Lower lobe of right lung (tissue), 2 donors: ENCODE measurements around the gene EMSY. TPM values are rescaled to one million over a fixed set of nuclear protein-coding genes. Genes with fewer than 3 reads are reported as not detected.
"Not testable (repeated sequence)": the region's sequence is repeated elsewhere in the genome, so short reads cannot be mapped to it uniquely, and the experiment has no call there.

Source experiments
- ATAC-seq, 2 donors: fragments of 200-7000 bp; cut with Tn5 transposase; one replicate each; pipeline ENCODE4 v1.9.1; 2020 to 2022; ENCODE audit warnings: mild to moderate bottlenecking in 2 of 2, moderate library complexity in 2 of 2
- DNase-seq: peaks from one replicate; pipeline ENCODE4 v3.0.0-alpha.2; 2020
- H3K27ac ChIP-seq: fragments of 200-600 bp; one replicate; pipeline ENCODE4 v1.8.0; 2022
- H3K27me3 ChIP-seq: fragments of 200-600 bp; one replicate; pipeline ENCODE4 v1.8.0; 2022; ENCODE audit warnings: low read depth
- H3K36me3 ChIP-seq: fragments of 200-600 bp; one replicate; pipeline ENCODE4 v1.8.0; 2022; ENCODE audit warnings: mild to moderate bottlenecking
- H3K4me1 ChIP-seq: fragments of 200-600 bp; one replicate; pipeline ENCODE4 v1.8.0; 2022
- H3K4me3 ChIP-seq: fragments of 200-600 bp; one replicate; pipeline ENCODE4 v1.8.0; 2022; ENCODE audit warnings: mild to moderate bottlenecking
- H3K9me3 ChIP-seq: fragments of 200-600 bp; one replicate; pipeline ENCODE4 v1.8.0; 2022
- CTCF ChIP-seq: fragments of 200-600 bp; IDR thresholded peaks from one replicate; pipeline ENCODE4 v1.8.0; 2022; ENCODE audit warnings: antibody characterized with exemption, mild to moderate bottlenecking
- intact Hi-C: fragments of 100-400 bp; cut with DNase I; formaldehyde crosslinking; loops from one replicate; pipeline ENCODE4 v1.11.0; 2022
- total RNA-seq: library from RNA; stranded (reverse); fragmentation: NEBNext Ultra II Directional; extraction: Animal tissue kit (Norgen Biotek cat#: 25700); gene quantifications from one replicate; pipeline ENCODE4 v1.2.1, GENCODE V29; 2021
- donor health status: DM: no; HTN: yes; CAD: no; lungs with severe emphysema.

The EMSY gene
- total RNA-seq, 1 donor from 2014 or later: 21.1 TPM

GRCh38 chr11:76578654-76579055 lies 133.8 kb downstream of the EMSY start:
- Histone ChIP-seq H3K4me1 (peaks cover 40% of the 10 kb centered on the region), H3K27me3 (no peaks in the 10 kb centered on the region), H3K36me3 (no peaks in the 10 kb centered on the region), H3K27ac (peak overlapping the region; percentile 83), H3K9me3 (no peaks in the 10 kb centered on the region), H3K4me3 (no peak overlapping the region)
- no peak for TF ChIP-seq CTCF
- intact Hi-C loops: no loop called here
- DNase-seq (peak; percentile 60), ATAC-seq (peak; percentile 78 to 82)

GRCh38 chr11:76579056-76579751 lies 134.4 kb downstream of the EMSY start:
- DNase-seq (peak; percentile 56), ATAC-seq (peak; percentile 63 to 65)
- intact Hi-C loops: no loop called here
- Histone ChIP-seq H3K27ac (peak overlapping the region; percentile 83), H3K36me3 (no peaks in the 10 kb centered on the region), H3K27me3 (no peaks in the 10 kb centered on the region), H3K4me1 (peaks cover 40% of the 10 kb centered on the region), H3K4me3 (no peak overlapping the region), H3K9me3 (no peaks in the 10 kb centered on the region)
- no peak for TF ChIP-seq CTCF

GRCh38 chr11:76579752-76580151 lies 134.9 kb downstream of the EMSY start:
- H3K36me3 ChIP-seq: no peaks in the 10 kb centered on the region
- peaks cover 40% of the 10 kb centered on the region for H3K4me1 ChIP-seq
- ATAC-seq (no peak), DNase-seq (no peak)
- H3K27ac ChIP-seq: peak overlapping the region; percentile 83
- H3K4me3 ChIP-seq: no peak overlapping the region
- H3K9me3 ChIP-seq: no peaks in the 10 kb centered on the region
- H3K27me3 ChIP-seq: no peaks in the 10 kb centered on the region
- TF ChIP-seq CTCF: no peak
- intact Hi-C loops: no loop called here

- H3K27me3 ChIP-seq, ATAC-seq, H3K27ac ChIP-seq, DNase-seq, intact Hi-C loops, H3K36me3 ChIP-seq, H3K4me3 ChIP-seq, H3K9me3 ChIP-seq: not testable (repeated sequence)
- H3K4me1 ChIP-seq: peaks cover 31% of the 10 kb centered on the region
Measured at GRCh38 chr11:76582471-76582870, 137.7 kb downstream of the EMSY start.

GRCh38 chr11:76587820-76588454 lies 143.1 kb downstream of the EMSY start:
- no peak for TF ChIP-seq CTCF
- Histone ChIP-seq H3K4me3 (no peak overlapping the region), H3K4me1 (peaks cover 26% of the 10 kb centered on the region), H3K36me3 (no peaks in the 10 kb centered on the region), H3K27me3 (no peaks in the 10 kb centered on the region), H3K9me3 (no peaks in the 10 kb centered on the region), H3K27ac (peak overlapping the region; percentile 80)
- no peak for ATAC-seq
- intact Hi-C loops: no loop called here
- DNase-seq: no peak
